Measurements from ENCODE around the gene HSBP1L1.

The HSBP1L1 gene

DNA sequence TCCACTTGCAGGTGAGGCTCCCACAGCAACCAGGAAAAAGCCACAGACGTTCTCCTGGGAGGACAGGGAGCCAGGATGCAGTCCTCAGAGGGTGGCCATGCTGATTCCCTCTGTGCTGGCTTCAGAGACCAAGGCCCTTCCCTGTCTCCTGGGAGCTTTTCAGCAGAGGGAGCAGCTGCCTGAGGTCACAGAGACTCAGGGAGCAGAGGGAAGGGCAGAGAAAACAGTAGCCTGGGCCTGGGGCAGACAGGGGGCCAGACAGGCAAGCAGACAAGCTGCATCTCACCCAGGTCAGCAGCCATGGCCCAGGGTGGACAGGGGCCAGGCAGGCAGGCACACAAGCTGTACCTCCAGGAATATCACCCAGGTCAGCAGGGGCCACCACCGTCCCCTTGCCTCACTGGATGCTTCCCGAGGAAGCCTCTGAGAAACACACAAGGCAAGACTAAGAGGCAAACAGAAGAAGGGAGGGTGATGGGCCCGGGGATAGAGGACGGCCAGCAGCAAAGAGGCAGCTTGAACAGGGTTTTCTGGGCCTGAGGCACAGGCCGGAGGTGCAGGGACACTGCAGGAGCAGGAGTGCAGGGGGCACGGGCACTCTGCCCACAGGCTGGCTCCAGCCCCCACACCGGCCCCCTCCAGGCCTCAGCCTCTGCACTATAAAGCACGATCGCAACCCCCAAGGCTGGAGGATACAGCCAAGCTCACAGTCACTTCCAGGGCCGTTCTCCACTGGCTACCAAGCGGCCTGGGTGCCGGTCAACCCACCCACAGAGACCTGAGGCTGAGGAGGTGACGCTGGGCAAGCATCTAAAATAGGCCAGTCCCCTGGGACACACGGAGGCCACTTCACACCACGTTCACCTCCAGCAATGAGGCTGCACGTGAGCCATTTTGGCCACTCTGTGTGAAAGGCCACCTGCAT lies 19.1 kb upstream of the HSBP1L1 start:
- no peak for DNase-seq

DNA sequence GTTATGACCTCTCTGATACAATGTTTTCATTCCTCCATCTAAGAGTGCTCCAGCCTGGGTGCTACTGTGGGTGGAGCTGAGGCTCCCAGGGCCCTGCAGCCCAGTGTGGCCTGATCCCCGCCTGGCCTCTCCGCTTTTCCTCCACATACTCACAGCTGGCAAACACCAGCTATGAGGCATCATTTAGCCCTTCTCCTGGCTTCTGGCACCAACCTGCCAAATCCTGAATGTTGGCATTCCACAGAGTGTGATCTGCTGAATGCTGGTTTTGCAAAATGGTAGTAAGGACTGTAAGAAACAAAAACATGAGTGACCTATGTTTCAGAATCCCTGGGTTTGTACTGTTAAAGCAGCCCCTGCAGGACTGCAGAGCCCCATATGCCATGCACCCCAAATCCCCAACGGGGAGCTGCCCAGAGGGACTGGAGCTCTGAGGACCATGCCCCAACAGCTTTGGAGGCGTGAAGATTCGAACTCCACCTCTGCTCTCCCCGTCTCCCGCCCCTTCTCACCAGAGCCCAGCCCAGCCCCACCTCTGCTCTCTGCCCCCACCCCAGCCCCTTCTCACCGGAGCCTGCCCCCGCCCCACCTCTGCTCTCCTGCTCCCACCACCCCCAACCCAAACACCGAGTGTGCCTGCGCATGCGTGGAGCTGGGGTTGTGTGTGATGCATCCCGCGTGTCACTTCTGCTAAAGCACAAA lies 17.2 kb upstream of the HSBP1L1 start:
- no peak for DNase-seq

DNA sequence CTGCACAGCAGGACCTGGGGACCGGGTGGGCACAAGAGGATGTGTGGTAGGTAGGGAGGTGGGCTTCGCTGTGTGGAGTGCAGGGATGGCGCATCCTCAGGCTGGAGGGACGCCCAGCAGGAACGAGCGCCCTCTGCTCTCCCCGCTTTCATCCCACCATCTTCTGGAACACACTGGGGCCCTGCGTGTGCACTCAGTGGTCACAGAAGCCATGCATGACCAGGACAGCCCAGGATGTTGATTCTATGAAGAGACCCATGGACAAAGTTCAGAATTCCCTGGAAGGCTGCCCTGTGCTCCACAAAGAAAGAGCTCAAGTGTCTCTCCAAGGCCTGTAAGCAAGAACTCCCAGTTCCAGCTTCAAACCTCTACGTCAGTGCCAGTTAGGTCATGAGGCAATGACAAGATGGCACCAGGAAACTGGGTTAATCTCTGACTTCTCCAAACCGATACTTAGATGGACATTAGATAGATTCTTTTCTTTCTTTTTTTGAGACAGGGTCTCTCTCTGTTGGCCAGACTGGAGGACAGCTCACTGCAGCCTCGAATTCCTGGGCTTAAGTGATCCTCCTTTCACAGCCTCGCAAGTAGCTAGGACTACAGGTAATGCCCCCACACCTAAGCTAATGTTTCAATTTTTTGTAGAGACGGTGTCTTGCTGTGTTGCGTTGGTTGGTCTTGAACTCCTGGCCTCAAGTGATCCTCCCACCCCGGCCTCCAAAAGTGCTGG lies 16.4 kb upstream of the HSBP1L1 start:
- DNase-seq = no peak

DNA sequence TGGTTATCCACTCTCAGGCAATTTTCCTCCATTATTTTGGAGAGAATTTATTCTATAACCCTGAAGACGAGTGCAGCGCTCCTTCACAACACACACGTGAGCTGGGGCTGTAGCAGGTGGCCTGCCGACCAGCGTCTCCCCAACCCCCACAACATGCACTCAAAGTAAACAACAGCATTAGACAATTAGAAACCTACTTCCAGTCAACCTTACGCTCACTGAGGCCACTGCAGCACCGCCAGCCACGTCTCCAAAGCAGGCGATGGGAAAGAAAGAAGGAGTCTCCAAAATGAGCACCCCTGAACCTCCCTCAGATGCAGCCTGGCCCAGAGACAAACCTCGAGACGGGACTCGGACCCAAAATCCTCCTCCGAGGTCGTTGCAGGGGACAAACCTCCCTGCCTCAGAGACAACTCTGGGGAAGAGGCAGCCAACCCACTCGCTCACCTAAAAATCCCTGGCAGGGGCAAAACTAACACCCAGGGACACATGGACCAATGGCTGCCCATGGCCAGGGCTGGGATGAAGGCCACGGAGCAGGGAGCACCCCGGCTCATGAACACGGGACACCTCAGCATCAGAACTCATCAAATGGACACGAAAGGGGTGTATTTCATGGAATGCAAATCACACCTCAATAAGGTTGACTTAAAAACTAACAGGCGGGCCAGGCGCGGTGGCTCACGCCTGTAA lies 15.6 kb upstream of the HSBP1L1 start:
- no peak for DNase-seq

DNA sequence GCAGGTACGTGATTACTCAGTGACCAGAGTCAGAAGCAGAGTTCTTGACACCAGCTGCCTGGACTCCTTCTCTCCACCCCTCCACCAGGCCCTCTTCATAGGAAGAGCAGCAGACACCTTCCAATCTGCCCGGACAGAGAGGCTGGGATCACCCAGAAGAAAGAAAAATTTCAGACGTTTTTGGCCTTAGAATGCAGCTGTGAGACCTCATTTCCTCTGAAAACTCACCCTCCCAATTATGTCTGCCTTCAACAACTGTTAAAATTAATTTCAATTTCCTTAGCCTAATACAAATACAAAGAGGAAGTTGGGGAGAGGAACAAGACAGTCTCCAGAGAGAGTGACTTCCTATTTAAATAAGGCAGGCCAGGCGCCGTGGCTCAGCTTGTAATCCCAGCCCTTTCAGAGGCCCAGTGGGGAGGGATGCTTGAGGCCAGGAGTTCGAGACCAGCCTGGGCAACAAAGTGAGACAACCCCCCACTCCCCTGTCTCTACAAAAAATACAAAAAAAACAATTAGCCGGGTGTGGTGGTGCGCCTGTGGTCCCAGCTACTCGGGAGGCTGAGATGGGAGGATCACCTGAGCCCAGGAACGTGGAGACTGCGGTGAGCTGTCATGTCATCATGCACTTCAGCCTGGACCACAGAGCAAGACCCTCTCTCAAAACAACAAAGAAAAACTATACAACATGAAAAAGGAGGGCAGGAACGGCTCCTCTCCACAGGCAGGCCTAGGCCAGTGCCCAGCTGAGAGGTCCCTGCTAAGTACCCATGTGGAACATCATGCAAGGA lies 14.6 kb upstream of the HSBP1L1 start:
- peak; percentile 19 for DNase-seq

DNA sequence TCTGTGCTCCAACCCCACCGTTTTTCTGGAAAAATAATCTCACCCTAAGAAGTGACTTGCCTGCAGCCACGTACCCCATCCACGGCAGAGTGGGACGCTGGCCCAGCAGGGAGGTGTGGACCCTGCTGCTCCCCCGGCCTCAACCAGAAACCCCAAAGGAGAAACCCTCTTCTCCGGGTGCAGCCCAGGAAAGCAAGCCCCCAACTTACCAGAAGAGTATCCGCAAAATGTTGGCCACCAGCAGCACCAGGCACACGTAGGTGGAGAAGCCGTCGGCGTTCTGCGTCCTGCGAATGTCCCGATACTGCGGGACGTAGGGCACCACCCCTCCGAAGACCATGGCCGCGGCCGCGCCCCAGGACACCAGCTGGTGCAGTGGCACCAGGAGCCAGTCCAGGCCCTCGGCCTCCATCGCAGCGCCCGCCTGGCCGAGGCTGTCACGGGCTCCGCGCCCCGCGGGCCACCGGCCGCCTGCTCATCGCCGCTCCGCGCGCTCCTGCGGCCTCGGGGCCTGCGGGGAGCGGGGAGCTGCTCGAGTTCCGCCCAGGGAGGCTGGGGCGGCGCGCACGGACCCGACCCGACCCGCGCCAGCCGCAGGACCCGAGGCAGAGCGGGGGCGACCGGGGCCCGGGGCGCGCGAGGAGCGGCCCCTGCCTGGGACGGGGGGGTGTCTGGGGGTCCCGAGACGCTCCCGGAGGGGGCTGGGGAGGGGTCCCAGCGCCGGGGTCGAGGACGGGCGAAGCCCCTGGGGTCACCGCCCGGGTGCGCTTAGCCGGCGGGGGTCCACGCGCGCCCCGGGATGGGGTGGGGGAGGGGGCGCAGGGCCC lies 13.7 kb upstream of the HSBP1L1 start:
- DNase-seq = peak; percentile 42

DNA sequence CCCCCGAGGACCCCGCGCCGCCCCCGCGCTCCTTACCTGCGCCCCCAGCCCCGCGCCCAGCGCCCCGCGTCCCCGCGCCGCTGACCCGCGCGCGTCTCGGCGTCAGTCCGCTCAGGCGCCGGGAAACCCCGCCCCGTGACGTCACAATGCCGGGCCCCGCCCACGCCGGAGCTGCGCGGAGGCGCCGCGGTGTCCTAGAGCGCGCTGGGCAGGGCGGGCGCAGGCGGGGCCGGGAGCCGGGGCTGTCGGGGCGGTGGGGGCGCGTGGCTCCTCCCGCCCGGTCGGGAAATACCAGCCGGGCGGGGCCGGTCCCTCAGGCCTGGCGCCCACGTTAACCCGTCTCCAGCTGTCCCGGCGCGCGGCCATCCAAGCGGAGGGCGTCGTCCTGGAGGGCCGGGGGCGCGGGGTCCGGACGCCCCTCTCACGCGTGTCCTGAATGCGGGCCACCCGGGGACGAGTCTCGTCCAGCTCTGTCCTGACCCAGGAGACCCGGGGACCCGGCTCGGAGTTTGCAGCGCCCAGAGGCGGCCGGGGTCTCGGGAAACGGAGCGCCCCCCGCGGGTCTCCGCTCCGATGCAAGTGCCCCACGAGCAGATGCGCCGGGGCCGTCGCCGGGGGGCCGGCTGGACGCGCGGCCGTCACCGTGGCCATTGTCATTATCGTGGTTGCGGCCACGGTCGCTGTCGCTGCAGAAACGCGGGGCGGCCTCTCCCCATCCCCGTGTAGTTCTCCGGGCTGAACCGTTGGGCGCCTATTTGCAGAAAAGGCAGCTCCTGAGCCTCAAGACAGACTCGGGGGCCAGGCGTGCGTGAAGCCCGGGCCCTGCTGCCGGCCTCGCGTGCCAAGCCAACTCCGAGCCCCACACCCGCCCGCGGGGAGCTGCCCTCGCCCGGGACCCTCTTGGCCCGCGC lies 12.6 kb upstream of the HSBP1L1 start, which contains the start of gene SLC66A2:
TSS of gene SLC66A2 (minus strand) at position 109 of the 911 bp plus-strand sequence. CDS start 727 bp downstream, outside the sequence.
- peak; percentile 96 for DNase-seq

DNA sequence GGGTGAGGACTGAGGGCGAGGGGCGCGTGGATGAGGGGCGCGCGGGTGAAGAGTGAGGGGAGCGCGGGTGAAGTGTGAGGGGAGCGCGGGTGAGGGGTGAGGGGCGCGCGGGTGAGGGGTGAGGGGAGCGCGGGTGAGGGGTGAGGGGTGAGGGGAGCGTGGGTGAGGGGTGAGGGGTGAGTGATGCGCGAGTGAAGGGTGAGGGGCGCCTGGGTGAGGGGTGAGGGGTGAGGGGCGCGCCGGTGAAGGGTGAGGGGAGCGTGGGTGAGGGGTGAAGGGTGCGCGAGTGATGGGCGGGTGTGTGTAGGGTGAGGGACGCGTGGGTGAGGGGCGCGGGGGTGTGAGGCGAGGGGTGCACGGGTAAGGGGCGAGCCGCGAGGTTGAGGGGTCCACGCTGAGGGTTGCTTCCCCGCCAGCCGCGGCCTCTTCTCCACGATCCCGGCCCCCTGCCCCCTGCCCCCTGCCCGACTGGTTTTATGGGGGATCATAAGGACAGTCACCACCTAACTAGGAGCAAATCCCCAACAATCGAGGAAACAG lies 11.9 kb upstream of the HSBP1L1 start:
- no peak for DNase-seq

DNA sequence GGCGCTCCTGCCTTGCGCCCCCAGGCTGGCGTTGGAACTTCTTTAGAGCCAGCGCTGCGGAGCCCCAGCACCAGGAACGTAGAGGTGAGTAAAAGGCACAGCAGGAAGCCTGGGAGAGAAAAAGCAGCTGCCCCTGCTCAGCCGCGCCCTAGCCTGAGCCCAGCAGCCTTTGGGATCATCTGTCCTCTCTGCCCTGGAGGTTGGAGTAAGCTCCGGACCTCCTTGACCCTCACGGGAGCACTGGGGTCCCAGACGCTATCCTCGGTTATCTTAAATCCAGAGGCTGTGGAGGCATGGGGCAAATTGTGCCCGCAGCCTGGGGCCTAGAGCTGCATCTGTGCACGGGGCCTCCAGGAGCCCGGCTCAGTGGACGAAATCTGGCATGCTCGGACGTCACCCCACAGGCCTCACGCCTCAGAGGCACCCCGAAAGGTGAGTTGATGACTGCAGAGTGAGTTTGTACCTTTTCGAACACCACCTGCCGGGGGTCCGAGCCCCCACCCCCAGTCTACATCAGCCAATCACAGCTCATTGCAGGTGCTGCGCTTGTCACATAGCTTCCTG lies 11.4 kb upstream of the HSBP1L1 start:
- DNase-seq = no peak

DNA sequence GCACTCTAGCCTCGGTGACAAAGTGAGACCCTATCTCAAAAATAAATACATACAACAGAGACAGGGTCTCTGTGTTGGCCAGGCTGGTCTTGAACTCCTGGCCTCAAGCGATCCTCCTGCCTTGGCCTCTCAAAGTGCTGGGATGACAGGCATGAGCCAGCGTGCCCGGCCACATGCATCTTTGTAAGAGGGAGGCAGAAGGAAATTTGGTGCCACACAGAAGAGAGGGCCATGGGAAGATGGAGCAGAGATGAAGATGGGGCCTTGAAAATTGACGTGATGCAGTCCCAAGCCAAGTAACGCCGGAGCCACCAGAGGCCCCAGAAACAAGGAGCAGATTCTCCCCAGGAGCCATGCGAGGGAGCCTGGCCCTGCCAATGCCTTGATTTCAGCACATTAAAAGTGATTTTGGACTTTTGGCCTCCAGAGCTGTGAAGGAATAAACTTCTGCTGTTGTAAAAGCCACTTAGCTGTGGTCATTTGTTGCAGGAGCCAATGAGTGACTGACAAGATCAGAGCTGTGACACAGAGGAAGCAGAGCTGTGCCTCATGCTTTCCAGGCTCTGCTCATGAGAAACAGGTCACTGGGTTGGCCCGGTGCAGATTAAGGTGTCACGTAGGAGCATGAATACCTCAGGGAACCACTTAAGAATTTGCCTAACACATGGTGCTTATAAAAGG lies 10.3 kb upstream of the HSBP1L1 start:
- no peak for DNase-seq

DNA sequence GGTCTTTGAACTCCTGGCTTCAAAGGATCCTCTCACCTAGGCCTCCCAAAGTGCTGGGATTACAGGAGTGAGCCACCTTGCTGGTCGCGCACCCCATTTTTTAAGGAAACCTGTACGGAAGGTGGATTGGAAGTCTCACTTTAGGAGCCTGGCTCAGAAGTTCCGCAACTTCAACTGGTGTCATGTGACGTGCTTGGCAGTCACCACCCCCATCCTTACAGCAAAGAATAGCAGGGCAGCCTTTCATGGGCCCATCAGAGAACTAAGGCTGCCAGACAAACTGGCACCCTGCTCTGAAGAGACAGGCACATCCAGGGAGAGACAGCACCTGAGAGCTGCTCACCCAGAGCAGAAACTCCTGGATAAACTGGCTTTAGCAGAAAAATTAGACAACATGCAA lies 9.7 kb upstream of the HSBP1L1 start:
- no peak for DNase-seq

DNA sequence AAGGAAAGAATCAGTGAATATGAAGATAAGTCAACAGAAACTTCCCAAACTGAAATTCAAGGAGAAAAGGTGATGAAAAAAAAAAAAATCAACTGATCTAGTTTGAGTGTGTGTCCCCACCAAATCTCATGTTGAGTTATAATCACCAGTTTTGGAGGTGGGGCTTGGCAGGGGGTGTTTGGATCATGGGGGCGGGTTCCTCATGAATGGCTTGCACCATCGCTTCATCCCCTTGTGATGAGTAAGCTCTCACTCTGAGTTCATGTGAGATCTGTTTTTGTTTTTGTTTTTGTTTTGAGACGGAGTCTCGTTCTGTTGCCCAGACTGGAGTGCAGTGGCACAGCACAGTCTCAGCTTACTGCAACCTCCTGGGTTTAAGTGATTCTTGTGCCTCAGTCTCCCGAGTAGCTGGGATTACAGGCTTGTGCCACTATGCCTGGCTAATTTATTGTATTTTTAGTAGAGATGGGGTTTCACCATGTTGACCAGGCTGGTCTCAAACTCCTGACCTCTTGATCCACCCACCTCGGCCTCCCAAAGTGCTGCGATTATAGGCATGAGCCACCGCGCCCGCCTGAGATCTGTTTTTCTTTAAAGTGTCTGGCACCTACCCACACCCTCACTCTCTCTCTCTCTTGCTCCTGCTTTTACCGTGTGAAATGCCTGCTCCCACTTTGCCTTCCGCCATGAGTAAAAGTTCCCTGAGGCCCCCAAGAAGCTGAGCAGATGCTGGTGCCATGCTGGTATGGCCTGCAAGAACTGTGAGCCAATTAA lies 9.0 kb upstream of the HSBP1L1 start:
- no peak for DNase-seq

DNA sequence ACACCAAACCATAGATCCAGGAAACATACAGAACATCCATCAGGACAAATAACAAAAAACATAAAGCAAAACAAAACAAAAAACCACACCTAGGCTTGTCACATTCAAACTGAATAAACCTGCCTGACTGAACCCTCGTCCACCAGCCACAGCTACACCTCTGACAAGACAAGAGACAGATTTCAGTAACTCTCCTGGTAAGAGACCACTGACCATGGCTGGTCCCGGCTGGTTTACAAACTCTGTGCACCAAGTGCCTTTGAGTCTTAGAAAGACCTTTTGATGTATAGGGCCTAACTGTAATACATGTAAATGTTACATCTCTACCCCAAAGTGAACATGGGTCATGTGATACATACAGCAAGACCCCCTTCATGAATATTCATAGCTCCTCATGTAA lies 8.2 kb upstream of the HSBP1L1 start:
- DNase-seq = no peak

DNA sequence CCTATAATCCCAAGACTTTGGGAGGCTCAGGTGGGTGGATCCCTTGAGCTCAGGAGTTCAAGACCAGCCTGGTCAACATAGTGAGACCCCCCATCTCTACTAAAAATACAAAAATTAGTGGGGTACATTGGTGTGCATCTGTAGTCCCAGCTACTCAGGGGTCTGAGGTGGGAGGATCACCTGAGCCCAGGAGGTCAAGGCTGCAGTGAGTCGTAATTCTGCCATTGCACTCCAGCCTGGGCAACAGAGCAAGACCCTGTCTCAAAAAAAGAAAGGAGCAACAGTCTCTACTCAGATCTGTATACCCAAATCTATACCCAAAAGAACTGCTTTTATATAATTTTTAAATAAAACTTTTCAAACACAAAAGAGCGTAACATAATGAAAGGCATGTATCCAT lies 5.5 kb upstream of the HSBP1L1 start:
- DNase-seq = no peak

DNA sequence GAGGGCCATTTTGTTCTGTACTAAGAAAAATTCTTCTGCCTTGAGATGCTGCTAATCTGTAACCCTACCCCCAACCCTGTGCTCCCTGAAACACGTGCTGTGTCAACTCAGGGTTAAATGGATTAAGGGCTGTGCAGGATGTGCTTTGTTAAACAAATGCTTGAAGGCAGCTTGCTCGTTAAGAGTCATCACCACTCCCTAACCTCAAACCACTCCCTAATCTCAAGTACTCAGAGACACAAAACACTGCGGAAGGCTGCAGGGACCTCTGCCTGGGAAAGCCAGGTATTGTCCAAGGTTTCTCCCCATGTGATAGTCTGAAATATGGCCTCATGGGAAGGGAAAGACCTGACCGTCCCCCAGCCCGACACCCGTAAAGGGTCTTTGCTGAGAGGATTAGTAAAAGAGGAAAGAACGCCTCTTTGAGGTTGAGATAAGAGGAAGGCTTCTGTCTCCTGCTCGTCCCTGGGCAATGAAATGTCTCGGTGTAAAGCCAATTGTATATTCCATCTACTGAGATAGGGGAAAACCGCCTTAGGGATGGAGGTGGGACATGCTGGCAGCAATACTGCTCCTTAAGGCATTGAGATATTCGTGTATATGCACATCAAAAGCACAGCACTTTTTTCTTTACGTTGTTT lies 4.2 kb upstream of the HSBP1L1 start:
- peak; percentile 25 for DNase-seq

DNA sequence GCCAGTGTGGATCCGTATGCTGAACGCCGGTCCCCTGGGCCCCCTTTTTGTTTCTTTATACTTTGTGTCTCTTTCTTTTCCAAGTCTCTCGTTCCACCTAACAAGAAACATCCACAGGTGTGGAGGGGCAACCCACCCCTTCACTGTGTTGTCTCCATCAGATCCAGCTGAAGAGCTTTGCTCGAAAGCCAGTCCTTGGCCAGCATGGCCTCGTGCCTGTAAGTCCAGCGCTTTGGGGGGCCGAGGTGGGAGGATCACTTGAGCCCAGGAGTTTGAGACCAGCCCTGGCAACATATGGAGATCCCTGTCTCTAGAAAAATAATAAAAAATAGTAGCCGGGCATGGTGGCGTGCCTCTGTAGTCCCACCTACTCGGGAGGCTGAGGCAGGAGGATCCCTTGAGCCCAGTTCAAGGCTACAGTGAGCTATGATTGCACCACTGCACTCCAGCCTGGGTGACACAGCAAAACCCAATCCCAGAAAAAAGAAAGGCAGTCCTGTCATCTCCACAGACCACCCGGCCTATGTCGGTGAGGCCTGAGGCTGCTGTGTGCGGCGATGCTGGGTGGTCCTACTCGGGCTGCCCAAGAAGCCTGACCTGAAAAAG lies 3.4 kb upstream of the HSBP1L1 start:
- no peak for DNase-seq
